NCI-H510A treated with DMSO at 0.1 percent for 48 hours (cell line): ENCODE measurements around the gene NF1.
"Not testable (repeated sequence)": the region's sequence is repeated elsewhere in the genome, so short reads cannot be mapped to it uniquely, and the experiment has no call there.

Experiments used
- DNase-seq: peaks from one replicate; lab custom pipeline; 2025; lab: John Stamatoyannopoulos, UW

NF1 gene

GRCh38 chr17:31329221-31329620 lies 234.4 kb downstream of the NF1 start:
- DNase-seq = no peak

GRCh38 chr17:31339906-31340661 lies 245.3 kb downstream of the NF1 start:
- DNase-seq = no peak

GRCh38 chr17:31345191-31345747 lies 250.5 kb downstream of the NF1 start:
- DNase-seq = not testable (repeated sequence)

GRCh38 chr17:31349454-31349853 lies 254.7 kb downstream of the NF1 start:
- DNase-seq = no peak

GRCh38 chr17:31355935-31356334 lies 261.2 kb downstream of the NF1 start:
- no peak for DNase-seq

- DNase-seq = no peak
These were observed 262.3 kb downstream of the NF1 start for GRCh38 chr17:31357091-31357490.

- peak; percentile 81 for DNase-seq
These were observed 263.1 kb downstream of the NF1 start for GRCh38 chr17:31357839-31358394.

- no peak for DNase-seq
These were observed 269.2 kb downstream of the NF1 start for GRCh38 chr17:31364012-31364411.

GRCh38 chr17:31366088-31366487 lies 271.3 kb downstream of the NF1 start:
- DNase-seq = no peak

- DNase-seq = no peak
These were observed 274.5 kb downstream of the NF1 start for GRCh38 chr17:31369266-31369665.

- DNase-seq = peak; percentile 43
These were observed 276.8 kb downstream of the NF1 start for GRCh38 chr17:31371511-31372097.

GRCh38 chr17:31373150-31374093 lies 278.6 kb downstream of the NF1 start:
- peak; percentile 48 for DNase-seq

- no peak for DNase-seq
These were observed 279.3 kb downstream of the NF1 start for GRCh38 chr17:31374094-31374447.

- DNase-seq = no peak
These were observed 279.7 kb downstream of the NF1 start for GRCh38 chr17:31374503-31374902.

GRCh38 chr17:31378638-31379037 lies 283.9 kb downstream of the NF1 start:
- DNase-seq = no peak

- no peak for DNase-seq
These were observed 284.9 kb downstream of the NF1 start for GRCh38 chr17:31379597-31380205.

GRCh38 chr17:31381165-31381668 lies 286.4 kb downstream of the NF1 start:
- DNase-seq = no peak

- not testable (repeated sequence) for DNase-seq
These were observed 288.0 kb downstream of the NF1 start for GRCh38 chr17:31382668-31383275.

- DNase-seq = not testable (repeated sequence)
These were observed 288.7 kb downstream of the NF1 start for GRCh38 chr17:31383488-31383887.

- DNase-seq = no peak
These were observed 290.9 kb downstream of the NF1 start for GRCh38 chr17:31385428-31386285.
